ENCODE data around the gene ADAM17. TPM values are rescaled to one million over a fixed set of nuclear protein-coding genes. Genes with fewer than 3 reads are reported as not detected.

Gene ADAM17
- total RNA-seq (2022; extraction: Qiagen RNA extraction; ENCODE audit: low read depth), result 22.4 to 38.9 TPM (median 29.8 TPM) in 5 replicates

GRCh38 chr2:9555297-9556120 lies at the start of gene ADAM17:
ADAM17 (minus strand) TSS chr2:9555830; CDS start chr2:9555605, 225 bp downstream.

GRCh38 chr2:9474361-9475057 lies 81.1 kb downstream of the ADAM17 start, which contains the start of gene IAH1:
IAH1 (plus strand) TSS chr2:9474551; CDS start chr2:9474567, 16 bp downstream.

Other genes starting within 250 kb of the ADAM17 start
- gene ITGB1BP1, start 132.3 kb downstream of the ADAM17 start, total RNA-seq (2022; extraction: Qiagen RNA extraction; ENCODE audit: low read depth), result 149 to 183 TPM (median 158 TPM) in 5 replicates
- gene CPSF3, start 132.2 kb downstream of the ADAM17 start, total RNA-seq (2022; extraction: Qiagen RNA extraction; ENCODE audit: low read depth), result 45.3 to 62.5 TPM (median 51.6 TPM) in 5 replicates
- gene IAH1, start 81.3 kb downstream of the ADAM17 start, total RNA-seq (2022; extraction: Qiagen RNA extraction; ENCODE audit: low read depth), result 80.2 to 100 TPM (median 95.3 TPM) in 5 replicates
- 688 to 828 TPM (median 710 TPM) in 5 replicates for gene YWHAQ, start 75.2 kb upstream of the ADAM17 start, total RNA-seq (2022; extraction: Qiagen RNA extraction; ENCODE audit: low read depth)

All from A549 treated with RU486 at 1 μM for 4 hours (cell line).